SU-DHL-6 (cell line): ENCODE results near the gene ZNF268.

Experiments used
- EZH2phosphoT487 ChIP-seq: fragments of 200-600 bp; sonication (generic), shearing (Covaris generic); conservative IDR thresholded peaks from 2 replicates; pipeline ENCODE4 v1.6.1; 2018; ENCODE audit warnings: mild to moderate bottlenecking, antibody characterized with exemption, low read length, moderate library complexity, mixed read lengths
- TF ChIP-seq, protein P1 (sequence below): fragments of 200-600 bp; sonication (generic); IDR thresholded peaks from one replicate; pipeline ENCODE4 v1.5.1; 2017; ENCODE audit warnings: antibody characterized with exemption, mild to moderate bottlenecking, low read length, moderate library complexity; ENCODE audit not compliant: insufficient read depth, poor library complexity, severe bottlenecking

DNA sequence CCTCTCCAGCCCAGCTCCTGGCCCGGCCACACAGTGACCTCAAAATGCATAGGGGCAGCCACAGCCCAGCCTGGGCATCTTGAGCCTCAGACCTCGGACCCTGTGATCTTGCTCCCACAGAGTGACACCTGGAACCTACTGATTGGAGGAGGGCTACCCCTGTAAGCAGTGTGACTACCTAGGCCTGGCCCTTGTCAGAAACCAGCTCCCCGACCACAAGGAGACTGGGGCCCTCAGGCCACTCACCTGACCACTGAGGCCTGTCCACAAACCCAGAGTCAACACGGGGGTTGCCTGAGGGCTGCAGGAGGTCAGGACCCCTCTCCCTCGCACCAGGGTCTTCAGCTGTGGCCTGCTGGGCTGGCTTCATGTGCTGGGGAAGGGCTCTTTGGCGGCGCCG, 45.4 kb downstream of the ZNF268 start:
- TF ChIP-seq, protein P1, sequence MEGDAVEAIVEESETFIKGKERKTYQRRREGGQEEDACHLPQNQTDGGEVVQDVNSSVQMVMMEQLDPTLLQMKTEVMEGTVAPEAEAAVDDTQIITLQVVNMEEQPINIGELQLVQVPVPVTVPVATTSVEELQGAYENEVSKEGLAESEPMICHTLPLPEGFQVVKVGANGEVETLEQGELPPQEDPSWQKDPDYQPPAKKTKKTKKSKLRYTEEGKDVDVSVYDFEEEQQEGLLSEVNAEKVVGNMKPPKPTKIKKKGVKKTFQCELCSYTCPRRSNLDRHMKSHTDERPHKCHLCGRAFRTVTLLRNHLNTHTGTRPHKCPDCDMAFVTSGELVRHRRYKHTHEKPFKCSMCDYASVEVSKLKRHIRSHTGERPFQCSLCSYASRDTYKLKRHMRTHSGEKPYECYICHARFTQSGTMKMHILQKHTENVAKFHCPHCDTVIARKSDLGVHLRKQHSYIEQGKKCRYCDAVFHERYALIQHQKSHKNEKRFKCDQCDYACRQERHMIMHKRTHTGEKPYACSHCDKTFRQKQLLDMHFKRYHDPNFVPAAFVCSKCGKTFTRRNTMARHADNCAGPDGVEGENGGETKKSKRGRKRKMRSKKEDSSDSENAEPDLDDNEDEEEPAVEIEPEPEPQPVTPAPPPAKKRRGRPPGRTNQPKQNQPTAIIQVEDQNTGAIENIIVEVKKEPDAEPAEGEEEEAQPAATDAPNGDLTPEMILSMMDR = no peak
- no peak for TF ChIP-seq EZH2phosphoT487
